Activated T-cell treated with anti-CD3 and anti-CD28 coated beads for 1 hour (primary cell): ENCODE data around the gene FGD6.

Source experiments
- DNase-seq: peaks from one replicate; pipeline ENCODE4 v3.0.0-alpha.2; 2020; ENCODE audit warnings: low read depth

FGD6 gene

DNA sequence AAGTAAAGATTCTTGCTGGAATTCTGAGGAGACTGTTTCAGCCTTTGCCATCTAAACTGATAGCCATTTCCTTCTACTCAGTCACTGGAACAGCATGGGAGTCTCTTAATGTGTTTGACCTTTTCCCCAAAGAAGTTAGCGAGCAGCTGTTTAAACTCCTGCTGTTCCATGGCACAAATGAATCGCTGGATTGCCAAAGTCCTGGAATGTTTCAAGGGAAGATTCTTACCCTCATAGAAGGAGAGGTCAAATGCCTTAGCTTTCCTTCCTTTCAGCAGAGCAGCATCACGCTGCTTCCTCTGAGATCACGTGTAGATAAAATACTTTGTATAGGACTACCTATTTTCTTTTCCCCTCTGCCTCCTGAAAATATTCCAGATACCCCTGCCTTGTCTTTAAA is 133.3 kb downstream of the FGD6 start:
- DNase-seq = no peak

DNA sequence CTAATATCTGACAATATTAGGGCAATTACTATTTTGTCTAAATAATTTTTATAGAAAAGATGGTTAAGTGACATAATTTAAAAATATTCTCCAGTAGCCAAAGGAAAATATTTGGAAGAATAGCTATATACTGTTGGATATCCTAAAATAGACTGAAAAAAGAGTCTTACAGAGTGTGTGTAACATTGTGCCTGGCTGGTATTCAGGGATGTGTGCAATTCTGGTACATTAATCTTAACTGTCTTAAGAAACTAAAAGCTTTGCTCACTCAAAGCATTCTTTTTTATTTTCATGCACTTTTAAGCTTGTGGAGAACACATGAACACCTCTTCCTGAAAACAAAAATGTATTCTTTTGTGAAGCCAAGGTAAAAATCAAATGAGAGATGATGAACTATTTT is 133.8 kb downstream of the FGD6 start:
- no peak for DNase-seq

- DNase-seq = no peak
Observed at GRCh38 chr12:95077341-95077740, 139.9 kb downstream of the FGD6 start.

DNA sequence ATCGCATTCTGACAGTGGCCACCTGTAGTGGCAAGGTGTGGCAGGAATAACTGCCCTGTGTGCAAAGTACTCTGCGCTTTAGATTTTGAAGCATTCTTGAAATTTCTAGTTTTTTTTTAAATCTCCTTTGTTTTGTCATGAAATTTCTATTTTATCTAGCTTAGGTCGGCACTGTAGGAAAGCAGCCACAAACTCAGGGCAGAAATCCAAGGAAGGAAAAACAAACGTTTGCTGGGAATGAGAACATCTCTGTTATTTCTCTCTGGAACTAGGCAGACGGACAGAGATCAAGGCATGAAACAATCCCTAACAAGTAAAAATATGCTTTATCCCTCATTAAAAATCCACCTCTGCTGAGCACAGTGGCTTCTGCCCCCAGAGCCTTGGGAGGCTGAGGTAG is 142.5 kb downstream of the FGD6 start:
- no peak for DNase-seq

DNA sequence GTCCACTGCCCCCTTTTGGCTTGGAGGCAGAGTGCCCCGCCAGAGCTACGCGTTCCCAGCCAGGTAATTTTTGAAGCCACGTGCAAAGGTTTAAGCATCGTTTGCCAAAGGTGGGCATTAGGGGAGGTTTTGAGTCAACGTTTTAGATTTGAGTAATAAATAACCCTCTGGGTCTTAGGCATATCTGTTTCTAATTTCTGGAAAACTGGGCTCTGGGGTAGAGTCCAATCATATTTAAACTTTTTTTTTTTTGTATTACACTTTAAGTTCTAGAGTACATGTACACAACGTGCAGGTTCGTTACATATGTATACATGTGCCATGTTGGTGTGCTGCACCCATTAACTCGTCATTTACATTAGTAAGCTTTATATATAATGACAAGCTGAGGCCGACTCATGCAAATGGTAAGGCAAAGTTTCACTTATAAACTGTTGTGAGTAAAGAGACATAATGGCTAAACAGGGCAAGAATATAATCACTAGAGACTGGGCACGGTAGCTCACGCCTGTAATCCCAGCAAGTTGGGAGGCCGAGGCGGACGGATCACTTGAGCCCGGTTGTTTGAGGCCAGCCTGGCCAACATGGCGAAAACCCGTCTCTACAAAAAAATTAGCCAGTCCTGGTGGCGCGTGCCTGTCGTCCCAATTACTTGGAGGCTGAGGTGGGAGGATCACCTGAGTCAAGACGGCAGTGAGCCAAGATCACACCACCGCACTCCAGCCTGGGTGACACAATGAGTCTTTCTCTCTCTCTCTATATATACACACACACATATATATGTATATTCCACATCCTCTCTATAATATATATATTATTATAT is 143.4 kb downstream of the FGD6 start:
- no peak for DNase-seq

DNA sequence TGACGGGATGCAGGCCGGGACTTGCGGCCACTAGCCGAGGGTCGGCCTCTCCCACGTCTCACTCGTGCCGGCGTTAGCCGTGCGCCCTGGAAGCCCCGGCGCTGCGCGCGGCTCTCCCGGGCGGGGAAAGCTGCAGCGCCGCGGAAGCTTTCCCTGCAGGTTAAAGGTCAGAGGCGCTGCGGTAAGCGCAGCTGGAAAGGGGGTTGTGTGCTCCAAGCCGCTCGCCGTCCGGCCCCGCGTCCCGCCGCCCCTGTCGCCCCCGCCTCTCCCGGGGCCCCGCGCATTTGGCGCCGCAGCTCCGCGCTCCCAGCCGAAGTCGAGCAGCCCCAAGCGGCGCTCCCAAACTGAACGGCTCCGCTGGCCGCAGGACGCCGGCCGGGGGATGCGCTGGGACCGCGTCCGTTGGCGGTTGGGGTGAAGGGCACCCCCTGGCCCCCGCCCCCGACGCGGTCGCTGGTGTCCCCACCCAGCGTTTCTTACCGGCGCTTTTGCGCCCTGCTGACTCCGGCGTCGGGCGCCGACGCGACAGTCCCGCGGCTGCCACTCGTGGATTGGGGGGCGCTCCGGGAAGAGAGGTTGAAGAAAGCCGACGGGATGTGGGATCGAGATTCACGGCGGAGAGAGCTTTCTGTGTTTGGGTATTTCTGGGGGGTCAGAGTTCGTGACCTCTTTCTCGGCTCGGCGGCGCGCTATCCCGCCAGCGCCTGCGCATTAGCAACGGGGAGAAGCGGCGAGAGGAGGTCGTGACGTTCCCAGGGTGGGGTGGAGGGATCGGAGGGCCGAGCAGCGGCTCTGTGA is 144.2 kb downstream of the FGD6 start, which contains the start of gene NR2C1:
NR2C1 (minus strand) TSS at position 719 of the 798 bp plus-strand sequence. CDS start 6,234 bp downstream, outside the sequence.
- peak; percentile 81 for DNase-seq

DNA sequence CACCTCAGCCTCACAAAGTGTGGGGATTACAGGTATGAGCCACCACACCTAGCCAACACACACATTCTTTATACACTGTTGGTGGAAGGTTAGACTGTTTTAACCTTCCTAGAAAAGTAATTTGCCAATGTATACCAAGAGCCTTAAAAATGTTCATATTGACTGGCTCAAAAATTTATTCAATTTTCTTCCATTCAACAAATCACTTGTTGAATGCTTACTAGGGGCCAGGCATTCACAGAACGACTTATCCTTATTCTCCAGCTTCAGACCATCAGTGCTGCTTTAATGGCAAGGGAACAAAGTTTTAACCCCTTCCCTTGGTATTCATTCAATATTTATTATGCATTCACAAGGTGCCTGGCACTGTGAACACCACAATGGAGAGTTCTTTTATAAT is 146.9 kb downstream of the FGD6 start:
- DNase-seq = no peak

DNA sequence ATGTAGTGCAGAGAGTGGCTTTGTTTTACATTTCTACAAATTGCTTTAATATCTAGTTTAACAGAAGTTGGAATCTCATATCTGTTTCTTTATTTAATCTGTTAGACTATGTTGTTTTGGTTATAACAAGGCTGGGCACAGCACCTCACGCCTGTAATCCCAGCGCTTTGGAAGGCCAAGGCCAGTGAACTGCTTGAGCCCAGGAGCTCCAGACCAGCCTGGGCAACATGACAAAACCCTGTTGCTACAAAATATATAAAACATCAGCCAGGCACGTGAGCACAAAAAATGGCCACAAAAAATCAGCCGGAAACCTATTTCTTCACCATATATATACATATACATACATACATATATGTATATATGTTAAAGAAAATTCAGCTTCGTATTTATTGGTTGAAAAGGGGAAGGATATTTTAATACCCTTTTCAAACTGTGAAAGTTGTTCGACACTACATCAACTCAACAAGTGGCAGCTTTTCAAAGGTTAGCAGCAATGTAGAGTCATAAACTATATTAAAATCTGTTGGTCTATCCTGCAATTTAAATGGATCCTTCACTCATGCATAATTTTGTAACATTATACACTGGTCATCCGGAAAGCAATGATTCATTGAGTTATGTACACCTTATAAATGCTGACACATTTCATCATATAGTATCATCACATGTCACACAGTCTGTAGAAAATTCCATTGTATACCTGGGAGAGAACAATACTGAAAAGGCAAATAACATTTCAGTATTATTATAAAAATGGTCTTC is 151.0 kb downstream of the FGD6 start:
- DNase-seq = no peak

- no peak for DNase-seq
Observed at GRCh38 chr12:95060951-95061350, 156.3 kb downstream of the FGD6 start.

DNA sequence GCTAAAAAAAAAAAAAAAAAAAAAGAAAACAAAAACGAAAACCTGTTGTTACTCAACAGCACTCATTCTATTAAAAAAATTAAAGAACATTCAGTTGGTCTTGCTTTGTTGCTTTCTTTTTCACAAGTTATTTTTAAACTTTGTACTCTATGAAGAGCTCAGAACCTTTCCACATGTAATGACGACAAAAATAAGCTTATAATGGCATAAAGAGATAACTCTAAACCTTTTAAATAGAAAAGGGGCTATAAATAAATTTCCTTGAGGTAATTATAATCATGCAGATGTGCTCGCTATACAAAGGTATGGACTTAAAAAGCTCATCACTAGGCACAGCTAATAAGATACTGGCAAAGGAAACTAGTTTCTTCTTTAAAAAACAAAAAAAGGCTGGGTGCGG is 157.3 kb downstream of the FGD6 start:
- DNase-seq = no peak

- DNase-seq = no peak
Observed at GRCh38 chr12:95057424-95057823, 159.8 kb downstream of the FGD6 start.

GRCh38 chr12:95055057-95055456 is 162.2 kb downstream of the FGD6 start:
- no peak for DNase-seq

DNA sequence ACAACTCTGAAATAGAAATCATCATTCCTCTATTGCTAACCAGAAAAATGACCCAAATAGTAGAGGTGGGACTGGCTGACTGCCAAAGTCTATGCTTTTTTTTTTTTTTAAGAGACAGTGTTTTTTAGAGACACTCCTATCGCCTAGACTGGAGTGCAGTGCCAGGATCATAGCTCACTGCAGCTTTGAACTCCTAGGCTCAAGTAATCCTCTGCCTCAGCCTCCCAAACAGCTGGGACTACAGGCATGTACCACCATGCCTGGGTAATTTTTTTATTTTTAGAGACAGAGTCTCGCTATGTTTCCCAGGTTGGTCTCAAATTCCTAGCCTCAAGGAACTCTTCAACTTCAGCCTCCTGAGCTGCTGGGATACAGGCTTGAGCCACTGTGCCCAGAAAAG is 163.1 kb downstream of the FGD6 start:
- DNase-seq = no peak

- DNase-seq = no peak
Observed at GRCh38 chr12:95051241-95051640, 166.0 kb downstream of the FGD6 start.

DNA sequence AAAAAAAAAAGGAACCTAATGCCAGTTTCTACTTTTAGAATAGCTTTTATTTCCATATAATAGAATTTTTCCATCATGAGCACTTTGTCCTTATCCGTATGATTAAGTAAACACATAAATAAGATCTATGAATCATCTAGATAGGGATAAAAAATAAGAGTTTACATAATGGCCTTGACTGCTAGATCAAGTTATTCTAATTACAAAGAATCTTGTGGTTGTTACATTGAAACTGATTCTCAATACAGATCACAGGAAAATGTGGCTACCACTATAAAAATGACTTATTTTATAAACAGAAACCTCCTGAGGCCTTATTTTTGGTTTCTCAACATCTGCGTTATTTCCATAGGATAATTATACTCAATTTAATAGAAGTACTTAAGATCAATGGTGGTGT is 179.4 kb downstream of the FGD6 start:
- no peak for DNase-seq

DNA sequence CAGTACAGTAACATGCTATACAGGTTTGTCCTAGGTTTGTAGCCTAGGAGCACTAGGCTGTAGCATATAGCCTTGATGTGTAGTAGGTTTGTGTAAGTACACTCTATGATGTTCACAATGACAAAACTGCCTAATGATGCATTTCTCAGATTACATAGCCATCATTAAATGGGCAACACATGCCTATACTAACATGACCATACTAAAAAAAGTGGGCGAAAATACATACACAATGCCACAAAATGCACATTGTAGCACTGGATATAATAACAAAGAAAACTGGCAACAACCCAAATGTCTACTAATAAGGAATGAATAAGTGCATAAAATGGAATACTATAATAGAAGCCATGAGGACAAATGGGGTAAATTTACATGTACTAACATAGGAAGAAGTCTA is 182.5 kb downstream of the FGD6 start:
- no peak for DNase-seq
